Skeletal muscle satellite cell (primary cell): ENCODE results near the gene SRSF8.

Experiments used
- H3K27me3 ChIP-seq: 2 replicates; pipeline ENCODE4 v1.7.0; 2013; ENCODE audit warnings: low read length; ENCODE audit not compliant: control insufficient read depth, insufficient read depth
- H3K36me3 ChIP-seq: 2 replicates; pipeline ENCODE4 v1.7.0; 2013; ENCODE audit warnings: mild to moderate bottlenecking, control low read depth, low read length; ENCODE audit not compliant: insufficient read depth
- H3K4me1 ChIP-seq: 2 replicates; pipeline ENCODE4 v1.7.0; 2013; ENCODE audit warnings: low read length; ENCODE audit not compliant: control insufficient read depth, insufficient read depth
- H3K4me2 ChIP-seq: 2 replicates; pipeline ENCODE4 v1.7.0; 2013; ENCODE audit warnings: mild to moderate bottlenecking, low read length
- H3K4me3 ChIP-seq: 2 replicates; pipeline ENCODE4 v1.7.0; 2013; ENCODE audit warnings: low read length
- H3K9ac ChIP-seq: 2 replicates; pipeline ENCODE4 v1.7.0; 2013; ENCODE audit warnings: mild to moderate bottlenecking, low read depth, low read length, moderate library complexity
- H3K9me3 ChIP-seq: replicated peaks from 2 replicates; pipeline ENCODE4 v1.7.0; 2013; ENCODE audit warnings: mild to moderate bottlenecking, control low read depth, low read length

The SRSF8 gene

GRCh38 chr11:95086836-95087570 lies 20.3 kb downstream of the SRSF8 start:
- H3K36me3 ChIP-seq, result no peaks in the 10 kb centered on the region
- H3K9ac ChIP-seq, result no peak overlapping the region
- H3K4me1 ChIP-seq, result peaks cover 27% of the 10 kb centered on the region
- no peak overlapping the region for H3K4me2 ChIP-seq
- H3K9me3 ChIP-seq, result no peaks in the 10 kb centered on the region
- no peaks in the 10 kb centered on the region for H3K27me3 ChIP-seq
- H3K4me3 ChIP-seq, result no peak overlapping the region

- Histone ChIP-seq H3K4me2 (peak overlapping the region; percentile 84), H3K27me3 (no peaks in the 10 kb centered on the region), H3K4me3 (peak overlapping the region; percentile 93), H3K9ac (peak overlapping the region; percentile 85), H3K36me3 (no peaks in the 10 kb centered on the region), H3K4me1 (peaks cover 44% of the 10 kb centered on the region), H3K9me3 (no peaks in the 10 kb centered on the region)
These were observed 22.4 kb downstream of the SRSF8 start for GRCh38 chr11:95088946-95089619.

- Histone ChIP-seq H3K27me3 (no peaks in the 10 kb centered on the region), H3K4me3 (peak within 1 kb of the TSS; percentile 93), H3K4me1 (peaks cover 37% of the 10 kb centered on the region), H3K9ac (peak within 1 kb of the TSS; percentile 85), H3K9me3 (no peaks in the 10 kb centered on the region), H3K36me3 (no peaks in the 10 kb centered on the region), H3K4me2 (peak within 1 kb of the TSS; percentile 84)
These were observed 23.2 kb downstream of the SRSF8 start, which contains the start of gene ENDOD1 for GRCh38 chr11:95089620-95090542. ENDOD1 (plus strand) TSS chr11:95089846; CDS start chr11:95089928, 82 bp downstream.

GRCh38 chr11:95091663-95092180 lies 25.0 kb downstream of the SRSF8 start:
- Histone ChIP-seq H3K36me3 (no peaks in the 10 kb centered on the region), H3K4me1 (peaks cover 50% of the 10 kb centered on the region), H3K4me3 (no peak overlapping the region), H3K9me3 (no peaks in the 10 kb centered on the region), H3K4me2 (no peak overlapping the region), H3K27me3 (no peaks in the 10 kb centered on the region), H3K9ac (no peak overlapping the region)

- H3K4me1 ChIP-seq, result peaks cover 50% of the 10 kb centered on the region
- H3K27me3 ChIP-seq, result no peaks in the 10 kb centered on the region
- H3K9me3 ChIP-seq, result no peaks in the 10 kb centered on the region
- no peak overlapping the region for H3K4me3 ChIP-seq
- H3K9ac ChIP-seq, result no peak overlapping the region
- H3K36me3 ChIP-seq, result no peaks in the 10 kb centered on the region
- H3K4me2 ChIP-seq, result peak overlapping the region; percentile 3
These were observed 26.0 kb downstream of the SRSF8 start for GRCh38 chr11:95092549-95093324.

GRCh38 chr11:95093548-95093947 lies 26.8 kb downstream of the SRSF8 start:
- Histone ChIP-seq H3K27me3 (no peaks in the 10 kb centered on the region), H3K36me3 (no peaks in the 10 kb centered on the region), H3K4me3 (no peak overlapping the region), H3K4me2 (peak overlapping the region; percentile 3), H3K9me3 (no peaks in the 10 kb centered on the region), H3K9ac (no peak overlapping the region), H3K4me1 (peaks cover 50% of the 10 kb centered on the region)

- no peaks in the 10 kb centered on the region for H3K9me3 ChIP-seq
These were observed 29.3 kb downstream of the SRSF8 start for GRCh38 chr11:95095858-95096587.

GRCh38 chr11:95097209-95097608 lies 30.5 kb downstream of the SRSF8 start:
- H3K9me3 ChIP-seq, result no peaks in the 10 kb centered on the region
- no peak overlapping the region for H3K9ac ChIP-seq
- H3K27me3 ChIP-seq, result no peaks in the 10 kb centered on the region
- peaks cover 32% of the 10 kb centered on the region for H3K4me1 ChIP-seq
- H3K4me3 ChIP-seq, result no peak overlapping the region
- no peak overlapping the region for H3K4me2 ChIP-seq
- no peaks in the 10 kb centered on the region for H3K36me3 ChIP-seq

More at GRCh38 chr11:95095858-95096587, 29.3 kb downstream of the SRSF8 start:
- Histone ChIP-seq H3K4me1 (peaks cover 37% of the 10 kb centered on the region), H3K4me3 (peak overlapping the region; percentile 19), H3K27me3 (no peaks in the 10 kb centered on the region), H3K9ac (peak overlapping the region; percentile 47), H3K4me2 (peak overlapping the region; percentile 64), H3K36me3 (no peaks in the 10 kb centered on the region)

GRCh38 chr11:95098826-95099225 lies 32.1 kb downstream of the SRSF8 start:
- Histone ChIP-seq H3K4me1 (peaks cover 17% of the 10 kb centered on the region), H3K27me3 (no peaks in the 10 kb centered on the region), H3K9ac (no peak overlapping the region), H3K4me2 (no peak overlapping the region), H3K36me3 (no peaks in the 10 kb centered on the region), H3K9me3 (no peaks in the 10 kb centered on the region), H3K4me3 (no peak overlapping the region)

- peaks cover 14% of the 10 kb centered on the region for H3K4me1 ChIP-seq
- H3K4me3 ChIP-seq, result no peak overlapping the region
- H3K9ac ChIP-seq, result no peak overlapping the region
- no peak overlapping the region for H3K4me2 ChIP-seq
- no peaks in the 10 kb centered on the region for H3K9me3 ChIP-seq
- H3K27me3 ChIP-seq, result no peaks in the 10 kb centered on the region
- H3K36me3 ChIP-seq, result no peaks in the 10 kb centered on the region
These were observed 33.5 kb downstream of the SRSF8 start for GRCh38 chr11:95100191-95100648.
